ENCODE data around the gene TRIO. TPM values are rescaled to one million over a fixed set of nuclear protein-coding genes. Genes with fewer than 3 reads are reported as not detected.
A peak's percentile ranks its signal among the peaks of the same experiment; 100 is the strongest.

The TRIO gene
- total and polyA plus RNA-seq, 5 experiments from 2014 or later = 0.69 to 8.3 (median 4.0) TPM; not detected in 1

DNA sequence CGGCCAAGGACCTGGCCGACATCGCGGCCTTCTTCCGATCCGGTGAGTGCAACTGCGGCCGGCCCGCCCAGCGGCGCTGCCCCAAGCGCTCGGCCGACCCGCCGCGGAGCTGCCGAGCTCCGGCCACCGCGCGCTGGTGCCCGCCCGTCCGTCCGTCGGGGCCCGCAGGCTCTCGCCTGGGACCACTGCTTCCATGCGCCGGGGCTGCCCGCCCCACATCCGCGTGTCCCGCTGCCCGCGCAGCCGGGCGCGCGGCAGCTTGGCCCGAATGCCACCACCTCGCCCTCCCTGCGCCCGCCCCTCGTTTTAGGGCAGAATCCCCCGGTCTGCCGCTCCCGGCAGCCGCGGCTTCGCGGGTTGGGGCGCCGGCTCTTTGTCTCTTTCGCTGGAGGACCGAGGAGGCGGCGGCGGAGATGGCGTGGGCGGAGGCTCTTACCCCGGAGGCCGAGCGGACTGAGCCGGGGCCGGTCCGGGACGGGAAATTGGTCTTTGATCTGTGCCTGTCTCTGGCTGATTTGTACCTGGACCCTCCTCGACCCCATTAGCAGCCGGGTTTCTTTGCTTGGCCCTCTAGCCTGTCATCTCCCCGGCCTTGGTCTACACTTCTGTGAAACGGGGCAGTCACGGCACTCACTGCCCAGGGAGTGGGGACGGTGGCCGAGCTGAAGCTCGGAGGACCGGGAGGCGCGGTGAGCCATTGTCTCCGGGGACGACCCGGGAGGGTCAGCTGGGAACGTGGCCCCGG lies 871 bp downstream of the TRIO start:
- peak overlapping the region; percentile 76 to 88 (median 83) for H3K4me3 Mint-ChIP-seq
- peaks cover 9 to 18% (median 15%) of the 10 kb centered on the region in 4 donors for H3K4me1 Mint-ChIP-seq
- DNase-seq = peak in 8 of 10 donors; percentile 5 to 46 (median 29)
- POLR2A ChIA-PET = no interaction called here
- no peaks in the 10 kb centered on the region for H3K9me3 Mint-ChIP-seq
- H3K27ac Mint-ChIP-seq = peak overlapping the region in 3 of 10 donors; percentile 52 to 60 (median 52)
- no peaks in the 10 kb centered on the region for H3K36me3 Mint-ChIP-seq
- H3K27me3 Mint-ChIP-seq = peaks cover 17 to 37% (median 22%) of the 10 kb centered on the region in 5 donors
- ATAC-seq = peak in 1 of 2 donors; percentile 9

DNA sequence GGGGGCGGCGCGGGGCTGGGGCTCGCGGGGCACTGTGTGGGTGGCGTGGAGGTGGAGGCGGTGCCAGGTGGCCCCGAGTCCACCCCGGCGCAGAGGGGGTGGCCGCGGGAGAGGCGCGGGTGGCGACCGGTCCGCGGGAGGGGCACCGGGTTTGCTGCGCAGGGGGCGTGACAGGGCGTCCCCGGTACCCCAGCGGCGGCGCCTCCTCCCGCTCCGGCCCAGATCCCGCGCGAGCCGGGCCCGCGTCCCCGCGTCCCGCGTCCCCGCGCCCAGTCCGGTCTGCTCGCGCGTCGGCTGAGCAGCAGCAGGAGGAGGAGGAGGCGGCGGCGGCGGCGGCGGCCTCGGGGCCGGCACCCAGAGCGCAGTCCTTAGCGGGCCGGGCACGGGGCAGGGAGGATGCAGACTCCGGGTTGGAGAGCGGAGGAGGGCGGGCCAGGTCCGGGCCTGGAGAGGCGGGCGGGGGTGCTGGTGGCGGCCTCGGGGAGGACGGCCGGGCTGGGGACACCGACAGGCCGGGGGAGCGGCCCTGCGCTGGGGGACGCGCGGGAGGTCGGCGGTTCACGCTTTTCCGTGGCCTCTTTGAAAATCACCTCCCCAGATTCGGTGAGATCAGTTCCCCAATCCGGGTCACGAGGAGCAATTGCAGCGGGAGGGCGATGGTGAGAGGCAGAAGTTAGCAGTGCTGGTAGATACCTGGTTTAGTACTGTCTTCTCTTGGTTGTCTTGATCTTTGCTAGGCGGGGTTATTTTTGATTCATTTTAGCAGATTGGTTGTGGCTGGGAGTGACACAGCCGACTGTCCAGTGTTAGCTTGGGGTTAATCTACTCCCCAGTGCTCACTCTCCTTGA lies 1.7 kb downstream of the TRIO start:
- Mint-ChIP-seq H3K4me3 (peak overlapping the region; percentile 76 to 89 (median 84)), H3K9me3 (no peaks in the 10 kb centered on the region), H3K4me1 (peaks cover 9 to 26% (median 15%) of the 10 kb centered on the region in 4 donors), H3K27me3 (peaks cover 17 to 37% (median 20%) of the 10 kb centered on the region in 5 donors), H3K27ac (peak overlapping the region in 5 of 10 donors; percentile 33 to 85 (median 53)), H3K36me3 (no peaks in the 10 kb centered on the region)
- ATAC-seq = peak; percentile 50 to 77
- peak; percentile 19 to 66 (median 42) for DNase-seq
- POLR2A ChIA-PET = no interaction called here

DNA sequence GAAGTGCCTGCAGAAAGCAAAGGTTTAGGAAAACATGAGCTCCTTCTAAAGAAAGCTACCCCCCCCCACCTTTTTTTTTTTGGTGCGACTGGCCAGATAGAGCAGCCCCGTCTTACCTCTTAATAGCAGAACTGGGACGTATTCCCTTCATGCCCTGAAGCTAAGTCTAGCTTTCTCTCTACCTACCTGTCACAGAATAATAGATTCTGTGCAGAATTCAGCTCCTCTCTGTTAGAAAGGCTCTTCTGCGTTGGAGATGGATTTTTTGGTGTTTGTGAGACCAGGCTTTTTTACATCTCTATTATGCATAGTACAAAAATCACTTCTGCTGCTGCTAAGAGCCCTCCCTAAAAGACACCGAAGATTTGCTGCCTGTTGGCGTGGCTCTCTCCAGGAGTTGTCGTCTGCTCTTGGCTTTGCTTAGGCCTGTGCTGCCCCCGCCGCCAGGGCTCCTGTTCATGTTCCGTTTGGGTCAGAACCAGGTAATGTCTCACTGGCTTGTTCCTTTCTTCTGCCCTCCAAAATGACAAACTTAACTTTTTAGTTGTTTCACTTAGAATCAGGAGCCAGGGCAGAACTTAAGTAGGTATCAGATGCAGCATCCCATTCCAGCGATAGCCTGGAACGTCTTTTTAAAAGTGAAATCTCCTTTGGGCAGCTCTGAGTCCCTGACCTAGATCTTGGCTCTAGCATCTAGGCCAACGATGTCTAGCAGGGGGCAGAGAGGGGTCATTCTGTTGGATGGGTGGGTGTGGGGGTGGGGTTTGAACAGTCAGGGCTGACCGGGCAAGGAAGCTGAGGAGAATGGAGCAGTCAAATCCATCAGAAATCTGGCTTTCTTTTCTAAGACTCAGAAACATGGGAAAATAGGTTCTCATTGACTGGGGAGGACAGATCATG lies 2.5 kb downstream of the TRIO start:
- Mint-ChIP-seq H3K27ac (peak overlapping the region in 5 of 10 donors; percentile 33 to 85 (median 53)), H3K4me3 (peak overlapping the region; percentile 73 to 89 (median 82)), H3K4me1 (peaks cover 9 to 29% (median 15%) of the 10 kb centered on the region in 4 donors), H3K9me3 (no peaks in the 10 kb centered on the region), H3K27me3 (peaks cover 19 to 38% (median 19%) of the 10 kb centered on the region in 5 donors), H3K36me3 (no peaks in the 10 kb centered on the region)
- ATAC-seq (no peak), DNase-seq (no peak)
- POLR2A ChIA-PET = no interaction called here

DNA sequence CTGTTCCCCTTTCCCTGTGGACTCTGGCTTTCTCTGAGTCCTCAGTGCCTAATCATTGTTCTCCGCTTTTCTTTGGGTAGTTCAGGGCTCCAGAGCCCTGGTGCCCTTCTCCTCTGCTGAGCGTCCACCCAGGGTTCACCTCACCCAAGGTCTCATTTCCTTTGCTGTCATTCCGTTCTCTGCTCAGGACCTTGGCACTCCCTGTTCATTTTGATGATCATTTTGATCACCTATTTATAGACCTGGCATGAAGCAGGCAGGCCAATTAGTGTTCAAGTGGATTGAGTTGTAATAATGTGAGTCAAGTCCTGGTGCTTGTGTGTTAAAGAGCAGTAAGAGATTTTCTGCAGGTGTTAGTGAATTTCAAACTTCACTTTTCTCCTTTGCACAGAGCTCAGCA lies 3.6 kb downstream of the TRIO start:
- ATAC-seq = no peak
- no peak for DNase-seq
- Mint-ChIP-seq H3K4me1 (peaks cover 9 to 29% (median 15%) of the 10 kb centered on the region in 4 donors), H3K36me3 (no peaks in the 10 kb centered on the region), H3K27ac (no peak overlapping the region), H3K4me3 (peak overlapping the region in 1 of 10 donors; percentile 33), H3K9me3 (no peaks in the 10 kb centered on the region), H3K27me3 (peaks cover 15 to 36% (median 19%) of the 10 kb centered on the region in 5 donors)
- POLR2A ChIA-PET = no interaction called here

DNA sequence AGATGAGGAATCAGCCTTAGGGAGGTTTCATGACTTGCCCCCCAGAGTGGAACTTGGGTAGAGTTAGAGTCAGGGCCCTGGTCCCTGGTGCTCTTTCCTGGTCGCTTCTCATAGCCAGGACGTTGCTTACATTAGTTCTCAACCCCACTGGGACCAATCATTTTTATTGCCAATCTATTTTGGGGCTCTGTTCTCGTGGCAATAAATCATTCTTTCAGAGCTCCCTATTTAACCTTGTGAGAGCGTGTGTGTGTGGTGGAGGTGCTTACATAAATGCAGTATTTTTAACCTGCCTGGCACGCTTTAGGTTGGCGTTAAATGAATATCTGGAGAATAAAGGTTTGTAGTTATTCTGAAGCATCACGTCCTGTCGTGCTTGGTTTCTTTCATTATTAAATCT lies 4.1 kb downstream of the TRIO start:
- Mint-ChIP-seq H3K4me3 (peak overlapping the region in 1 of 10 donors; percentile 14), H3K4me1 (peaks cover 8 to 27% (median 13%) of the 10 kb centered on the region in 4 donors), H3K36me3 (no peaks in the 10 kb centered on the region), H3K9me3 (no peaks in the 10 kb centered on the region), H3K27me3 (peaks cover 14 to 37% (median 19%) of the 10 kb centered on the region in 5 donors), H3K27ac (no peak overlapping the region)
- POLR2A ChIA-PET = no interaction called here
- DNase-seq (no peak), ATAC-seq (no peak)

DNA sequence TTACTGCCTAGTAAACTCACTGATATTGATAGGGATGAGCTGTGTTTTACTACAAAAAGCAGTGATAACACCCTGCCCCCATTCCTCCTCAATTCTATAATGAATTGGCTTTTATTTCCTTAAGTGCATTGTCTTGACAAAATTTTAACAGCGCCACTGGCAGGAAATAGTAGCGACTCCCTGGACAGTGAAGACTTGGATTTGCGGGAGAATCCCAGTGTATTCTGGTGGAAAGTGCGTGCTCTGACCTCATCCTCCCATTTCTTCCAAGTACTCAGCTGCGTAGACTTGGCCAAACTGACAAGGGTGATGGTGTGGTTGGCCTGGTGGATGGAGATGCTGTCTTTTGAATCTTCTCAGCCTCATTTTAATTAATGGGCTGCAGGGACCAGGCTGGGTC lies 5.3 kb downstream of the TRIO start:
- ATAC-seq (no peak), DNase-seq (no peak)
- no peaks in the 10 kb centered on the region for H3K9me3 Mint-ChIP-seq
- H3K27me3 Mint-ChIP-seq = peaks cover 14 to 34% (median 24%) of the 10 kb centered on the region in 5 donors
- H3K4me1 Mint-ChIP-seq = peaks cover 5 to 27% (median 9%) of the 10 kb centered on the region in 4 donors
- no peak overlapping the region for H3K27ac Mint-ChIP-seq
- no peaks in the 10 kb centered on the region for H3K36me3 Mint-ChIP-seq
- no peak overlapping the region for H3K4me3 Mint-ChIP-seq
- POLR2A ChIA-PET = no interaction called here

DNA sequence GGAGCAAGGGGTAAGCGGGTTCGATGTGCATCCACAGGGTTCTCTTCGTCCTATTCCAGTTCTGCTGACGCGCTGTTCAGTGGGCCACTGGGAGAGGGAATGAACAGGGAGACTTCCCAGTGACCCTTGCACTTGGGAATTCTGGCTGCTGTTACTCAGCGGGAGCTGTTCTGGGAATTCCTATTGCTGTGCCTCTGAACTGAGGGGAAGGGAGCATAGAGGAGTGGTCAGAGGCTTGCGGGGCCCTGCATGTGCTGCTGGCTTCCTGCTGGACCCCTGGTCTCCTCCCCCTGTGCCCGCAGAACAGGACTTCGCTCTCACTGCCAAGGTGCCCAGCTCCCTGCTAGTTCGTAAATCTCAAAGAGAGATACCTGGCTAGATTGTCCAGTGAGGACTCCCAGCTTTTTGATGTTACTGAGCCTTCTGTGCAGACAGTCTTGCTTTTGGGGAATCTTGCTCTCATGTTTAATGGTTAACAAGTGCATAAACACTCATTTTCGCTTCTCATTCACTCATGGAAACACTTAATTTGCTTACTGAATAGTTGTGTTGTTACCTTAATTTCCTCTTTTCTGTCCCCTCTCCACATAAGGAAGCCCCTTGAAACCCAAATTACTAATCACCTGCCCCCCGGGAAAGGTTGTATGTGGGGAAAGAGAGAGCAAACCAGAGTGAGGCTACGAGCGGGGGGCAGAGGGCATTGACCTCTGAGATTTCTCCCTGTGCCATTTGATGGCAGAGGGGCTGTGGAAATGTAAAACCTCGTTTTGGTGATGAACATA lies 5.9 kb downstream of the TRIO start:
- Mint-ChIP-seq H3K4me3 (peak overlapping the region in 1 of 10 donors; percentile 36), H3K4me1 (peaks cover 5 to 32% (median 9%) of the 10 kb centered on the region in 4 donors), H3K27me3 (peaks cover 14 to 40% (median 30%) of the 10 kb centered on the region in 5 donors), H3K36me3 (no peaks in the 10 kb centered on the region), H3K9me3 (no peaks in the 10 kb centered on the region), H3K27ac (no peak overlapping the region)
- DNase-seq = no peak
- ATAC-seq = no peak
- POLR2A ChIA-PET = no interaction called here

DNA sequence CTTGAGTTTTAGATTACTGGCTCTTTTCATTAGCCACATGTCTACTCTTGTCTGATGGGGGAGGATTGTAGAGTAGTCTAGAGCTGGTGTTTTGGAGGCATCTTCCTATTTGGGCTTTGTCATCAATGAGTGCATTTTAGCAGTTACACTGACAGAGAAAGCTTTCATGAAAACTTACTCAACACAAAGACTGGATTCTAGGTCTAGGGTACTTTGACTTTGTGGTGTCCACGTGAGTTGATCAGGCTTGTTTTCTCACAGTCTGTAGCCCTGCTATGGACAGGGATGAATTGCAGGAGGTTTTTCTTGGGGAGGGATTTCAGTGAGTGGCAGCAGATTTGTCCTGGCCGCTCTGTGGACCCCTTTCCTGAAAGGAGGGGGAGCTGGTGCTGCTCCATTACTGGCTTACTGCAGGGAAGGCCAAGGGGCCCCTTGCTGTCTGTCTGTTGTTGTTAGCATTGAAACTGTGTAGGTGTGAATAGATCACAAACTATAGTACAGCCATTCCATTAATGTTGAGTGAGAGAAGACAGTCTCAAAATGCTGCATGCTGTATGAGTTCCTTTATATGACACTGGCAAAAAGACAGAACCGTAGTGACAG lies 6.6 kb downstream of the TRIO start:
- H3K4me1 Mint-ChIP-seq = peaks cover 5 to 37% (median 7%) of the 10 kb centered on the region in 4 donors
- no peaks in the 10 kb centered on the region for H3K9me3 Mint-ChIP-seq
- POLR2A ChIA-PET = no interaction called here
- no peak overlapping the region for H3K27ac Mint-ChIP-seq
- peaks cover 14 to 44% (median 33%) of the 10 kb centered on the region in 5 donors for H3K27me3 Mint-ChIP-seq
- no peaks in the 10 kb centered on the region for H3K36me3 Mint-ChIP-seq
- no peak overlapping the region for H3K4me3 Mint-ChIP-seq
- ATAC-seq (no peak), DNase-seq (no peak)

DNA sequence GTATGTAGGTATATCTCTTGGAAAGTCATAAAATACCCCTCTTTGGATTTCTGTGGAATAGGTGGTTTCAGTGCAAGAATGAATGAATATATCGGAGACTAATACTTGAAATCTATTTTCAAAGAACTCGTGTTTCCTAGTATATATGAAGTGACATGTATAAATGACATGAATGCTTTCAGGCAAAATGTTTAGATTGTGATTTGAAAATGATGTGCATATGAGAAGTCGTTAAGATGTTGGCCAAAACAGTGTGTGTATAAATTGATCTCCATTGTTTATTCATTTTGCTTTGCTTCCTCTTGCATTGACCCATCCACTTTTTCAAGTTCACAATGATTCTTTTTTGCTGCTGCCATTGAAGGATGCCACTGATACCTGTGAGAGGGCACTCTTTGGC lies 8.3 kb downstream of the TRIO start:
- Mint-ChIP-seq H3K27me3 (peaks cover 12 to 37% (median 33%) of the 10 kb centered on the region in 5 donors), H3K36me3 (no peaks in the 10 kb centered on the region), H3K9me3 (no peaks in the 10 kb centered on the region), H3K4me3 (no peak overlapping the region), H3K27ac (no peak overlapping the region), H3K4me1 (peaks cover 0 to 28% (median 0%) of the 10 kb centered on the region in 4 donors)
- DNase-seq (no peak), ATAC-seq (no peak)
- POLR2A ChIA-PET = no interaction called here

DNA sequence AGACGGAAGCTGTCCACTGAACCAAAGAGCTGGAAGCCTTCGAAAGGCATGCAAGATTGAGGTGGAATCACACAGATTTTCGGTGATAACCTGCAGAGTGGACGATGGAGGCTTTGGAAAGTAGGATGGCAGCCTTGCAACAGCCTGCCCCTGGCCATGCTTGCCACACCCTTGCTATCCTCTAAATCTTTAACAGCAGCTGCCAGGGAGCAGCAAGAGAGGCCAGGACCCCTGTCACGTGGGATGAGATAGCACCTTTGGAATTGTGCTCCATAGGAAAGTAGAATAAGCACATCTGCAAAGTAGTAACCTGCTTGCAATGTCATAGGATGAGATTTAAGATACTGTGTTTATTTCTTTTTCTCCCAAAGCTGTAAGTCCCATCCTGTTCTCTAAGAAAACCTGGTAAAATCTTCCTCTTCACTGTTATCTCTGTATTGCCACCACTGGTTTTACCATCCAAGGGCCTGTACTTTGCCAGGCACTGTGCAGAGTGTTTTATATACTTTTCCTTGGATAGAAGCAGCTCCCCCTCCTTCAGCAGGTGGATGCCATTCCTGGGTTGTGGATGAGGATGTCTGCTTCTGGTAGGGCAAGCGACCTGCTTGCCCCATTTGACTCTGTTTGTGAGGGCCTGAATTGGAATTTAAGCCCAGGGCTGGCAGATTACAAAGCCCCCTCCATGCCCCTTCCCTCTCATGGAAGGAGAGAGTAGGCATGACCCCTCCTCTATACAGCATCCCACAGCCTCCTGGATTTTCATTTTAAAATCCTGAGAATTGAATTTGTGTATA lies 10.1 kb downstream of the TRIO start:
- Mint-ChIP-seq H3K4me1 (peaks cover 0 to 26% (median 0%) of the 10 kb centered on the region in 4 donors), H3K9me3 (no peaks in the 10 kb centered on the region), H3K36me3 (no peaks in the 10 kb centered on the region), H3K27ac (no peak overlapping the region), H3K27me3 (peaks cover 12 to 39% (median 35%) of the 10 kb centered on the region in 5 donors), H3K4me3 (no peak overlapping the region)
- ATAC-seq (no peak), DNase-seq (no peak)
- POLR2A ChIA-PET = no interaction called here
